SW 1271 (cell line): ENCODE measurements around the gene COX6B2.
"Not testable (repeated sequence)": the region's sequence is repeated elsewhere in the genome, so short reads cannot be mapped to it uniquely, and the experiment has no call there.

Experiments
- DNase-seq, 2 experiments: peaks; one replicate each; lab custom pipeline; 2025; lab: John Stamatoyannopoulos, UW

COX6B2 gene

DNA sequence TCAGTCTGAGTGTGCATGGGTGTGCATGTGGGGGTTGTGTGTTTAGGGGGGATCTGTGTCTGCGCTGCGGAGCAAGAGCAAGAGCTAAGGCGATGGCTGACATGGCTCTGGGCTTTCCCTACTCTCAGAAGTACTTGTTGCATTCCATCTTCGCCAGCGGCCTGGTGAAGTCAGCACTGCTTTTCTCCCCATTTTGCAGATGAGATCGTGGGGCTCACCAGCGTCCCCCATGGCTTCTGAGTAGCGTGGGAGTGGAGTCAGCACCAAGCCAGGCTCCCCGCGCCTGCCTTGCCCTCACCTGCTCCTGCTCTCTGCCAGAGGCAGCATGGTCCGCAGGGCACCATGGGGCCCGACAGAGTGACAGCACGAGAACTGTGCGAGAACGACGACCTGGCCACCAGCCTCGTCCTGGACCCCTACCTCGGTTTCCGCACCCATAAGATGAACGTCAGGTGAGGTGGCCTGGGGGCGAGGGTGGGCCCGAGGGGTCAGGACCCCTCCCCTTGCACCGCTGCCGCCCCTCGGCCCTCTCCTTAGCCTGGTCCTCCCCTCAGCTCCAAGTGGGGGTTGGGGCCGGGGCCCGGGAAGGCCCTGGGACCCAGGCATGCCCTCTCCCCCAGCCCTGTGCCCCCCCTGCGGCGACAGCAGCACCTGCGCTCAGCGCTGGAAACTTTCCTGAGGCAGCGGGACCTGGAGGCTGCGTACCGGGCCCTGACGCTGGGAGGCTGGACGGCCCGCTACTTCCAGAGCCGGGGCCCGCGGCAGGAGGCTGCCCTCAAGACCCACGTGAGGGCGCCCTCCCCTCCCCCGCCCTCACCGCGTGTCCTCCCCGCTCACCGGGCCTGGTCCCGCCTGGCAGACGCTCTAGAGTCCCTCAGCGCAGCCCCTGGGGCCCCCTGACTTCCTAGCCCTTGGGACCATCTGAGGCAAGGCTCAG, 12.7 kb downstream of the COX6B2 start:
- DNase-seq, result no peak

- DNase-seq, result peak in 1 of 2 experiments; percentile 18
These were observed 13.3 kb downstream of the COX6B2 start for GRCh38 chr19:55341171-55341588.

DNA sequence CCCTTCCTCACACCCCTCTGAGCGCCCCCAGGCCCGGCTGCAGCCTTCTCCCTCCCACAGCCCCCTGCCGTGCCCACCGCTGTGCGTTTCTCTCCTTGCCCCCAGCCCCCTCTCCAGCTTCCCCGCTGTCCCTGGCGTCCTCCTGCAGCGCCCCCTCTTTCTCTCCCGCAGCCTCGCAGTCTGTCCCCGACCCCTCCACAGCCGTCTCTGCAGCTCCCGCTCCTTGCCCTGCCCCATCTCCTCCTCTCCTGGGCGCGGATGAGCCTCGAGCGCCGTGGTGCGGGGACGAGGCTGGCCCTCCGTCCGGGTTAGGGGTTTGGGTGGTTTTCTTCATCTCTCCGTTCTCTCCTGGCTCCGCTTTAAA, 13.8 kb downstream of the COX6B2 start:
- no peak for DNase-seq

- no peak for DNase-seq
These were observed 14.4 kb downstream of the COX6B2 start for GRCh38 chr19:55339889-55340783.

- DNase-seq, result peak; percentile 98 to 100
These were observed 15.2 kb downstream of the COX6B2 start, which contains the start of gene KMT5C for GRCh38 chr19:55339105-55339888. Gene KMT5C, plus strand, starts transcription at chr19:55339876. Its CDS starts 2,061 bp downstream, at chr19:55341937.

DNA sequence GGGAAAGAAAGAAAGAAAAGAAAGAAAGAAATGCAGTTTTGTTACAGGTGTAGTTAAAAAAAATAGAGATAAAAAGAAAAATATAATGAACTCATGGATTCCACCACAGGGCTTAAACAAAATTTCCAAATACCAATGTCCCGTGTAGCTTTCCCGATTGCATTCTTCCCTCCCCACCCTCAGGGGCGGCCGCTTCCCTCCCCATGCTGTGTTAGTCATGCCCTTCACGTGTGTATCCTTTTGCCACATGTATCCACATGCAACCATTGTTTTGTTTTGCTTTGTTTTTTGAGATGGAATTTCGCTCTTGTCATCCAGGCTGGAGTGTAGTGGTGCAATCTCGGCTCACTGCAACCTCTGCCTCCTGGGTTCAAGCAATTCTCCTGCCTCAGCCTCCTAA, 18.4 kb downstream of the COX6B2 start:
- no peak for DNase-seq

DNA sequence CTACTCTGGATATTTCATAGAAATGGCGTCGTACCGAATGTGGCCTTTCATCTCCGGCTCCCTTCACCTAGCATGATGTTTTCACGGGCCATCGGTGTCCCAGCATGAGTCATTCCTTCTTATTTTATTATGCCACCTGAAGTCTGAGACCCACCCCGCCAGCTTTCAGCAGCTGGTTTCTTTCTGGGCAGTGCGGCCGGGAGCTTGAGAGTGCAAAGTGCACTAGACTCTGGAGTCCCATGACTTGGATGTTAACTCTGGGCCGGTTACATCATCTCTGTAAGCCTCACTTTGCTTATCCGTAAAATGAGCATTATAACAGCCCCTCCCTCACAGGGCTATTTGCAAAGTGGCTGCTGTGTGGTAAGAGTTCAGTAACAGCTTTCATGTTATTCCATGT, 20.6 kb downstream of the COX6B2 start:
- no peak for DNase-seq

- not testable (repeated sequence) for DNase-seq
These were observed 24.7 kb downstream of the COX6B2 start for GRCh38 chr19:55329791-55330190.

GRCh38 chr19:55328774-55329318, 25.7 kb downstream of the COX6B2 start:
- peak in 1 of 2 experiments; percentile 48 for DNase-seq

GRCh38 chr19:55325172-55325571, 29.3 kb downstream of the COX6B2 start, which contains the start of gene TMEM150B:
Gene TMEM150B, minus strand, starts transcription at chr19:55325341. Its CDS starts 4,305 bp downstream, at chr19:55321036.
- DNase-seq, result no peak

DNA sequence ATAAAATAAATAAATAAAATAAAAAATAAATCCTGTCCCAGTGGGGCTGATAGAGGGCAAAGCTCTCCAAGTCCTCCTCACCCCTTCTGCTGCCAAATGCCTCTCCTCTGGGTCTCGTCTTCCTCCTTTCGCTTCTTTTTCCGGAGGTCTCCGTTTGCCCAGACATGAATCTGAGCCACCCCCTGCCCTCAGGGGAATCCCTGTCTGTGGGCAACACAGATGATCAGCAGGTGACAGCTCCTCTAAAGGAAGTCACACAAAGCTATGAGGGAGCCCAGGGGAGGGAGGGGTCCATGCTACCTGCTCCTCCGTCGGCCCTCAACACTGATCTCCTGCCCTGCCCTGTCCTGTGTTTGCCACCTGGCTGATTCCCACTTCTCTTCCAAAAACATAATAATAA, 29.9 kb downstream of the COX6B2 start:
- no peak for DNase-seq

- DNase-seq, result no peak
These were observed 32.2 kb downstream of the COX6B2 start for GRCh38 chr19:55322204-55322885.

GRCh38 chr19:55321466-55322137, 32.9 kb downstream of the COX6B2 start:
- DNase-seq, result no peak

GRCh38 chr19:55320844-55321419, 33.6 kb downstream of the COX6B2 start:
- DNase-seq, result no peak

GRCh38 chr19:55319785-55320184, 34.7 kb downstream of the COX6B2 start:
- no peak for DNase-seq

DNA sequence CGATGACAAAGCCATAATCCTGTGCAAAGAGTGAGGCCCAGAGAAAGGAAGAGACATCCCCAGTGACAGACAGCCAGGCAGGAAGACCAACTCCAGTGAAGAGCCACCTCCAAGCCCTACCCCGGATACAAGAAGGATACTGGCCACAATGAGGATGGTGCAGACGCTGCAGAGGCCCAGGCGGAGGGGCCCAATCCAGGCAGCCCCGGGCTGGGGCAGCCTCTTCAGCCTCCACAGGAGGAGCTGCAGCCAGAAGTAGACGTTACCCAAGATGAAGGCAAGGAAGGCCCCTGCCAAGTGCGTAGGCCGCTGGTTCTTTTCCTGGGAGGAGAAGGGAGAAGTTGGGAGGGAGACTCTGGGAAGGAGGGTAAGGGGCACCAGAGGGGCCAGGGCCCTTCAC, 37.9 kb downstream of the COX6B2 start:
- DNase-seq, result no peak

GRCh38 chr19:55315956-55316525, 38.5 kb downstream of the COX6B2 start:
- no peak for DNase-seq

DNA sequence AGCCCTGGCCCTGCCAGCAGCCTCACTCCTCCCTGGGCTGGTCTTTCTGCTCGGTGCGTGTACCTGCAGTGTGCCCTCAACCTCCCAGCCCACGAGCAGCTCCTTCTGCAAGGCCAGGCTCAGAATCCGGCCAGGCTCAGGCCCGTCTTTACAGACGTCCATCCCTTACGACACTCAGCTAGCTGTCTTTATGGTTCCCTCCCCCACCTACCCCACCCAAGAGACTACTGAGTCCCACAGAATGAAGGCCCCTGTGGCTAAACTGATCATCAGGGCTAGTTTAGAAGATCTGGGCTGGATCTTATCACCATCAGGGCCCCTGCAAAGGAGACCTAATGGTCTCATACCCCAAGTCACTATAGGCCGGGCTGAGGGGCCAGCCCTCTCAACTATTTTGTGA, 40.1 kb downstream of the COX6B2 start:
- DNase-seq, result no peak
